Ovary (tissue), 9 donors: Measurements from ENCODE around the gene ASCC3. TPM values are rescaled to one million over a fixed set of nuclear protein-coding genes. Genes with fewer than 3 reads are reported as not detected.
"Not testable (repeated sequence)": the region's sequence is repeated elsewhere in the genome, so short reads cannot be mapped to it uniquely, and the experiment has no call there.

Experiments
- DNase-seq, 5 donors: peaks; one replicate each; pipeline ENCODE4 v3.0.0-alpha.2; 2019 to 2020
- H3K27ac ChIP-seq, 2 donors: fragments of 200-600 bp; one replicate each; pipeline versions ENCODE4 v1.5.1 to v1.8.0; 2019 to 2022
- H3K27me3 ChIP-seq: fragments of 200-600 bp; one replicate; pipeline ENCODE4 v1.8.0; 2022
- H3K36me3 ChIP-seq: fragments of 200-600 bp; sonication (generic); one replicate; pipeline ENCODE4 v1.5.1; 2019
- H3K4me1 ChIP-seq: one replicate; pipeline ENCODE4 v1.8.1; 2013; ENCODE audit warnings: mild to moderate bottlenecking, moderate library complexity; ENCODE audit not compliant: insufficient read depth
- H3K4me3 ChIP-seq: fragments of 200-600 bp; sonication (generic); one replicate; pipeline ENCODE4 v1.5.1; 2017
- H3K9me3 ChIP-seq, 2 donors: fragments of 200-600 bp in 1 of 2; sonication (generic) in 1 of 2; one replicate each; pipeline versions ENCODE4 v1.5.1 to v1.8.1; 2013 to 2019; ENCODE audit warnings: mild to moderate bottlenecking in 1 of 2, moderate library complexity in 1 of 2
- EP300 ChIP-seq: sonication (generic); formaldehyde crosslinking; IDR thresholded peaks from one replicate; pipeline ENCODE4 v1.6.1; 2017; ENCODE audit warnings: antibody characterized with exemption
- POLR2A ChIP-seq: fragments of 450-650 bp; IDR thresholded peaks from one replicate; pipeline ENCODE4 v1.6.1; 2017; ENCODE audit warnings: antibody characterized with exemption, mild to moderate bottlenecking, moderate library complexity
- WGBS, 3 donors: extraction: QIAGEN DNeasy Blood & Tissue Kit in 1 of 3; methylation state at CpG; one replicate each; pipeline versions ENCODE4 v1.1.5 to v1.1.7; 2013 to 2017; 5-methylcytosine and 5-hydroxymethylcytosine counted together
- intact Hi-C, 4 donors: fragments of 100-400 bp; cut with DNase I; formaldehyde crosslinking; loops; one replicate each; pipeline versions ENCODE4 v1.11.0 to v1.15.1; 2022 to 2023
- polyA plus RNA-seq, 2 donors: library from polyadenylated mRNA; stranded (reverse); fragments of 200-250 nt in 1 of 2; fragments of 350-450 nt in 1 of 2; fragmentation: Illumina TruSeq in 1 of 2; extraction: RNeasy Lipid Tissue Mini Kit (QIAGEN cat#74804) in 1 of 2; gene quantifications; one replicate each; pipeline ENCODE4 v1.2.3, GENCODE V29; 2013 to 2014
- total RNA-seq, 7 donors: library from RNA; depleted of rRNA in 2 of 7; stranded (reverse); fragments of >200 nt in 2 of 7; fragmentation: NEBNext Ultra II Directional in 3 of 7; extraction: Animal tissue kit (Norgen Biotek cat#: 25700) in 3 of 7; gene quantifications; one replicate each; pipeline versions ENCODE4 v1.1.0 to v1.2.4, GENCODE V29; 2016 to 2023
- TF ChIP-seq, protein P1 (sequence below), 3 donors: fragments of 450-650 bp in 2 of 3; fragments of 200-600 bp in 1 of 3; IDR thresholded peaks; one replicate each; pipeline versions ENCODE4 v1.5.1 to v1.8.0; 2016 to 2022; ENCODE audit warnings: antibody characterized with exemption in 3 of 3, mild to moderate bottlenecking in 1 of 3
- donor health status: DM: no; HTN: no; CAD: no; lungs with moderate emphysema.
- donor health status: DM: no; HTN: no; CAD: no.
- donor health status: Bipolar disorder and iron deficiency.
- donor health status: DM: yes; HTN: yes; CAD: no.
- donor health status: DM: no; HTN: no; CAD: no.
- donor health status: DM: yes; HTN: yes; CAD: no.

The ASCC3 gene
- total and polyA plus RNA-seq, 9 donors, result 8.2 to 34.2 (median 22.0) TPM

DNA sequence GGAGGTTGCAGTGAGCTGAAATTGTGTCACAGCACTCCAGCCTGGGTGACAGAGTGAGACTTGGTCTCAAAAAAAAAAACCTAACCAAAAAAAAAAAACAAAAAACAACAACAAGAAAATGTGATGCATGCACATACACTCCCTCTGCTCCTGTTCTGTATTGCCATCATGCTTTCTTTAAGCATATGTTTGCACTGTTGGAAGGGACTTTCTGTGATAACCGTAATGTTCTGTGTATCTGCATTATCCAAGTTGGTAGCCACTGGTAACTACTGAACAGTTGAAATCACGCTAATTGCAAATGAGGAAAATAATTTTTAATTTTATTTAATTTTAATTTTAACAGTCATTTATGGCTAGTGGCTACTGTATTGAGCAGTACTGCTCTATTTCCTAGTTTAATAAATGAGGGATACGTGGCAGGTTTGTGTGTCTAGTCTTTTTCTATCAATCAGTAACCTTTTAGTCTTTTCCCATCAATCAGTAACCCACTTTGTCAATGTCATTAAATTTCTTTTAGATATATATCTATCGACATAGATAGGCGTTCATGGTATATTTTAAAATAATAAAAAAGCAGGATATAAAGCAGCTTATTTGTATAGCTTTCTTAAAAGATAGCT, 135.6 kb downstream of the ASCC3 start:
- intact Hi-C loops, result no loop called here
- Histone ChIP-seq H3K27me3 (no peaks in the 10 kb centered on the region), H3K9me3 (no peaks in the 10 kb centered on the region), H3K27ac (no peak overlapping the region), H3K36me3 (no peaks in the 10 kb centered on the region), H3K4me1 (no peaks in the 10 kb centered on the region), H3K4me3 (no peak overlapping the region)
- WGBS, 3 donors, result 97 to 99% (median 98%) methylated on average over 5 of the region's 5 CpGs
- TF ChIP-seq POLR2A, result no peak
- no peak for TF ChIP-seq EP300
- TF ChIP-seq, protein P1, sequence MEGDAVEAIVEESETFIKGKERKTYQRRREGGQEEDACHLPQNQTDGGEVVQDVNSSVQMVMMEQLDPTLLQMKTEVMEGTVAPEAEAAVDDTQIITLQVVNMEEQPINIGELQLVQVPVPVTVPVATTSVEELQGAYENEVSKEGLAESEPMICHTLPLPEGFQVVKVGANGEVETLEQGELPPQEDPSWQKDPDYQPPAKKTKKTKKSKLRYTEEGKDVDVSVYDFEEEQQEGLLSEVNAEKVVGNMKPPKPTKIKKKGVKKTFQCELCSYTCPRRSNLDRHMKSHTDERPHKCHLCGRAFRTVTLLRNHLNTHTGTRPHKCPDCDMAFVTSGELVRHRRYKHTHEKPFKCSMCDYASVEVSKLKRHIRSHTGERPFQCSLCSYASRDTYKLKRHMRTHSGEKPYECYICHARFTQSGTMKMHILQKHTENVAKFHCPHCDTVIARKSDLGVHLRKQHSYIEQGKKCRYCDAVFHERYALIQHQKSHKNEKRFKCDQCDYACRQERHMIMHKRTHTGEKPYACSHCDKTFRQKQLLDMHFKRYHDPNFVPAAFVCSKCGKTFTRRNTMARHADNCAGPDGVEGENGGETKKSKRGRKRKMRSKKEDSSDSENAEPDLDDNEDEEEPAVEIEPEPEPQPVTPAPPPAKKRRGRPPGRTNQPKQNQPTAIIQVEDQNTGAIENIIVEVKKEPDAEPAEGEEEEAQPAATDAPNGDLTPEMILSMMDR (IDR thresholded peaks at IDR 0.05), result no peak
- DNase-seq, result no peak

DNA sequence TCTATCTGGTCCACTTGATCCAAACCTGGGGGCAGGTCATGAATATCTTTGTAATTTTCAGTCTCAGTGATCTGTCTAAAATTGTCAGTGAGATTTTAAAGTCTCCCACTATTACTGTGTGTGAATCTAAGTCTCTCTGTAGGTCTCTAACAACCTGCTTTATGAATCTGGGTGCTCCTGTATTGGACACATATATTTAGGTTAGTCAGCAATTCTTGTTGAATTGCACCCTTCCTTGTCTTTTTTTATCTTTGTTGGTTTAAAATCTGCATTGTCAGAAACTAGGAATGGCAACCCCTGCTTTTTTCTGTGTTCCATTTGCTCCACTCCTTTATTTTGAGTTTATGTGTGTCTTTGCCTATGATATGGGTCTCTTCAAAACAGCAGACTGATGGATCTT, 140.7 kb downstream of the ASCC3 start:
- Histone ChIP-seq H3K4me3 (no peak overlapping the region), H3K27me3 (no peaks in the 10 kb centered on the region), H3K27ac (no peak overlapping the region), H3K4me1 (no peaks in the 10 kb centered on the region), H3K36me3 (no peaks in the 10 kb centered on the region), H3K9me3 (no peaks in the 10 kb centered on the region)
- intact Hi-C loops, result no loop called here
- no peak for DNase-seq
- no peak for TF ChIP-seq EP300
- TF ChIP-seq POLR2A, result no peak
- TF ChIP-seq, protein P1 (IDR thresholded peaks at IDR 0.05), result no peak

GRCh38 chr6:100737720-100738119, 143.4 kb downstream of the ASCC3 start:
- intact Hi-C loops, H3K9me3 ChIP-seq, H3K4me3 ChIP-seq, H3K27ac ChIP-seq, H3K27me3 ChIP-seq, DNase-seq, H3K4me1 ChIP-seq, H3K36me3 ChIP-seq: not testable (repeated sequence)

GRCh38 chr6:100731411-100731810, 149.7 kb downstream of the ASCC3 start:
- no peaks in the 10 kb centered on the region for H3K4me1 ChIP-seq
- no peaks in the 10 kb centered on the region for H3K27me3 ChIP-seq
- TF ChIP-seq, protein P1 (IDR thresholded peaks at IDR 0.05), result no peak
- TF ChIP-seq EP300 (no peak), POLR2A (no peak)
- no peaks in the 10 kb centered on the region for H3K36me3 ChIP-seq
- 91 to 92% (median 92%) methylated on average over 5 of the region's 5 CpGs for WGBS, 3 donors
- DNase-seq, result no peak
- no peak overlapping the region for H3K27ac ChIP-seq
- H3K9me3 ChIP-seq, result no peaks in the 10 kb centered on the region
- intact Hi-C loops, result no loop called here
- H3K4me3 ChIP-seq, result no peak overlapping the region

DNA sequence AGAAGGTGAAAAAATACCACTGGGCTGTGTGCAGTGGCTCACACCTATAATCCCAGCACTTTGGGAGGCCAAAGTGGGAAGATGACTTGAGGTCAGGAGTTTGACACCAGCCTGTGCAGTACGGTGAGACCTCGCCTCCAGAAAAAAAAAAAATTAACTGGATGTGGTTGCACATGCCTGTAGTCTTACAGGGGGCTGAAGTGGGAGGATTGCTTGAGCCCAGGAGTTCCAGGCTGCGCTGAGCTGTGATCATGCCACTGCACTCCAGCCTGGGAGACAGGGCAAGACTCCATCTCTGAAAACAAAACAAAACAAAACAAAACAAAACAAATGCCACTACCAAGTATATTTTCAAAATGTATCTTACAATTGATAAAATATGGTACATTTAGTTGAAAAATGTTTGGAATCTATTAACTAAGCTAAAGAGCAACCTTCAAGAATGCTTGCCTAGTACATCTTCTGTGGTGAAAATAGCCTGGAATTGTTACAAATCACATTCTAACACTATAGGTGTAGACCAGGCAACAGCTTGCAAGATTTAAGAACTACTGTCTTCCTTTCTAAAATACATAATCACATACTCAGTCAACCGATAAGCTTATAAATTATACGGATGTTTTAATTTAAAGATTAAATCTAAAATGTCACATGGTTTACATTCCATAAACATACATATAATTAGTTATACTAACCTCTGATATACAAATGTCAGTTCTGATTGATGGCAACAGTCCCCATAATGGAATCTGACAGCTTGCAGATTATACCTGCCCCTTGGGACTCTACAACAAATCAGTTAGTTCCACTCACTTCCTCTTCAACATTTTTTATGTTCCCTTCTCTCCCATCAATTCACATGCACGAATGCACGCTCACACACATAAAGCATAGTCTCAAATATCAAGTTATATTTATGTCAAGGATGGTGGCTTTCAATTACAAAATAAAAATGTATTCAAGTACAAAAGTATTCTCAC, 150.8 kb downstream of the ASCC3 start:
- no peak for DNase-seq
- TF ChIP-seq POLR2A (no peak), EP300 (no peak)
- TF ChIP-seq, protein P1 (IDR thresholded peaks at IDR 0.05), result no peak
- no peaks in the 10 kb centered on the region for H3K4me1 ChIP-seq
- no peaks in the 10 kb centered on the region for H3K36me3 ChIP-seq
- H3K9me3 ChIP-seq, result no peaks in the 10 kb centered on the region
- no peak overlapping the region for H3K27ac ChIP-seq
- no peak overlapping the region for H3K4me3 ChIP-seq
- H3K27me3 ChIP-seq, result no peaks in the 10 kb centered on the region
- intact Hi-C loops, result no loop called here
- 57 to 66% (median 61%) methylated on average over 7 of the region's 7 CpGs for WGBS, 3 donors
